Measurements from ENCODE around the gene GABBR1. TPM values are rescaled to one million over a fixed set of nuclear protein-coding genes. Genes with fewer than 3 reads are reported as not detected.

GABBR1 gene
- total RNA-seq, 1 experiment from 2014 or later: 146 TPM

GRCh38 chr6:29602564-29603361, 30.2 kb downstream of the GABBR1 start:
- Histone ChIP-seq H3K9me3 (ENCODE audit: control insufficient read depth, low read depth, low read length) (no peaks in the 10 kb centered on the region), H4K20me1 (ENCODE audit: control insufficient read depth, insufficient read depth, insufficient read length) (peaks cover 4% of the 10 kb centered on the region), H3K56ac (ENCODE audit: insufficient read length, low read depth, low read length) (no peak overlapping the region), H3K4me1 (ENCODE audit: insufficient read depth, low read length) (no peaks in the 10 kb centered on the region), H3K18ac (ENCODE audit: insufficient read length, low read depth, low read length) (no peak overlapping the region), H3K14ac (ENCODE audit: insufficient read depth, low read length) (no peak overlapping the region), H2BK12ac (ENCODE audit: insufficient read length, low read depth, low read length) (no peak overlapping the region), H3K79me2 (ENCODE audit: insufficient read depth, low read length) (no peaks in the 10 kb centered on the region), H3K79me1 (ENCODE audit: insufficient read depth, low read depth, low read length, poor library complexity, severe bottlenecking) (no peaks in the 10 kb centered on the region), H4K91ac (ENCODE audit: insufficient read length, low read depth, low read length) (no peak overlapping the region), H4K8ac (replicated peaks; ENCODE audit: insufficient read length, low read depth, low read length) (no peak overlapping the region), H4K5ac (ENCODE audit: insufficient read length, low read depth, low read length) (no peak overlapping the region), H3K23ac (ENCODE audit: insufficient read length, low read depth, low read length) (no peak overlapping the region), H2BK5ac (ENCODE audit: insufficient read length, low read length) (no peak overlapping the region), H2AFZ (ENCODE audit: low read length) (no peak overlapping the region), H3K4ac (ENCODE audit: low read depth, low read length) (no peak overlapping the region), H3T11ph (ENCODE audit: low read length) (no peak overlapping the region), H2AK5ac (ENCODE audit: insufficient read length, low read length) (no peak overlapping the region), H2BK120ac (ENCODE audit: low read depth, low read length, poor library complexity, severe bottlenecking) (no peak overlapping the region), H3K9ac (ENCODE audit: extremely low read depth, insufficient read length, low read length) (no peak overlapping the region), H3K23me2 (ENCODE audit: insufficient read length, low read depth, low read length, poor library complexity, severe bottlenecking) (no peaks in the 10 kb centered on the region), H3K4me2 (ENCODE audit: insufficient read depth, insufficient read length, low read length) (no peak overlapping the region), H3K27me3 (ENCODE audit: insufficient read depth, low read length) (no peaks in the 10 kb centered on the region), H2BK15ac (ENCODE audit: low read depth, low read length) (no peak overlapping the region), H2BK20ac (ENCODE audit: low read depth, low read length, poor library complexity, severe bottlenecking) (no peak overlapping the region), H3K27ac (ENCODE audit: insufficient read length, low read depth, low read length) (no peak overlapping the region)
- Mint-ChIP-seq H3K27me3 (ENCODE audit: low read depth) (peaks cover 2% of the 10 kb centered on the region; the same call in 1 of the 2 replicates), H3K27ac (peak overlapping the region; percentile 11 to 93 (median 80); a peak in 4 of 7 replicates), H3K4me3 (no peak overlapping the region), H3K36me3 (ENCODE audit: insufficient read depth in 1 of 3, low read depth in 3 of 3) (peaks cover 59 to 84% (median 69%) of the 10 kb centered on the region in 3 experiments; a peak in 6 of 7 replicates), H3K4me1 (peaks cover 14 to 19% of the 10 kb centered on the region in 2 experiments), H3K9me3 (no peaks in the 10 kb centered on the region)
- TF ChIP-seq CTCF (conservative IDR thresholded peaks at IDR 0.05): peak; percentile 64
- no CpG with 5 or more reads among the region's 12 CpGs for WGBS (ENCODE audit: extremely low coverage, insufficient read length, low lambda C conversion rate)
- DNase-seq: peak; percentile 85
